Natural killer cell (primary cell): ENCODE data around the gene PRUNE2. TPM values are rescaled to one million over a fixed set of nuclear protein-coding genes. Genes with fewer than 3 reads are reported as not detected.

ENCODE experiments used
- ATAC-seq, 3 donors: fragments of 150-1000 bp in 2 of 3; fragments of 200-7000 bp in 1 of 3; cut with Tn5 transposase; 1 replicate in 1 of 3; 2 replicates in 2 of 3; pipeline ENCODE4 v1.10.0; 2021; ENCODE audit warnings: mild to moderate bottlenecking in 2 of 3, moderate library complexity in 2 of 3
- DNase-seq, 2 donors: peaks; one replicate each; pipeline versions ENCODE4 v3.0.0 to v3.0.0-alpha.2; 2013 to 2021; ENCODE audit warnings: mixed read lengths in 1 of 2
- H3K27ac ChIP-seq: one replicate; pipeline ENCODE4 v1.5.1; 2013; ENCODE audit warnings: mild to moderate bottlenecking, low read length
- H3K27me3 ChIP-seq: one replicate; pipeline ENCODE4 v1.6.1; 2013; ENCODE audit warnings: low read length; ENCODE audit not compliant: control insufficient read depth, insufficient read depth
- H3K36me3 ChIP-seq: one replicate; pipeline ENCODE4 v1.6.1; 2013; ENCODE audit warnings: low read length; ENCODE audit not compliant: control insufficient read depth, insufficient read depth
- H3K4me1 ChIP-seq: one replicate; pipeline ENCODE4 v1.6.1; 2013; ENCODE audit warnings: low read length; ENCODE audit not compliant: control insufficient read depth, insufficient read depth
- H3K4me3 ChIP-seq: one replicate; pipeline ENCODE4 v1.5.1; 2013; ENCODE audit warnings: low read length
- H3K9me3 ChIP-seq: one replicate; pipeline ENCODE4 v1.6.1; 2013; ENCODE audit warnings: low read length; ENCODE audit not compliant: control insufficient read depth, insufficient read depth
- H3K27ac Mint-ChIP-seq, 2 donors: one replicate each; pipeline ENCODE4 v1.8.0; 2022; ENCODE audit warnings: mild to moderate bottlenecking in 2 of 2, mixed read lengths in 2 of 2, moderate library complexity in 1 of 2
- H3K27me3 Mint-ChIP-seq, 2 donors: one replicate each; pipeline ENCODE4 v1.8.0; 2022; ENCODE audit warnings: low read depth in 2 of 2, mixed read lengths in 2 of 2
- H3K36me3 Mint-ChIP-seq: one replicate; pipeline ENCODE4 v1.8.0; 2022; ENCODE audit warnings: mixed read lengths
- H3K4me1 Mint-ChIP-seq, 2 donors: one replicate each; pipeline ENCODE4 v1.8.0; 2022; ENCODE audit warnings: mixed read lengths in 2 of 2
- H3K4me3 Mint-ChIP-seq: one replicate; pipeline ENCODE4 v1.8.0; 2022; ENCODE audit warnings: mild to moderate bottlenecking, moderate library complexity, mixed read lengths
- H3K9me3 Mint-ChIP-seq, 2 donors: one replicate each; pipeline ENCODE4 v1.8.0; 2022; ENCODE audit warnings: mixed read lengths in 2 of 2
- CTCF ChIP-seq: fragments of 200-600 bp; IDR thresholded peaks from one replicate; pipeline ENCODE4 v1.8.0; 2022; ENCODE audit warnings: antibody characterized with exemption
- WGBS: methylation state at CpG from one replicate; pipeline ENCODE4 v1.1.7; 2013; ENCODE audit warnings: missing lambda C conversion rate; ENCODE audit not compliant: insufficient coverage; 5-methylcytosine and 5-hydroxymethylcytosine counted together
- intact Hi-C: fragments of 100-400 bp; cut with micrococcal nuclease; formaldehyde crosslinking; loops from one replicate; pipeline ENCODE4 v1.14.2; 2022
- total RNA-seq, 4 donors: library from RNA; stranded (reverse); fragments of 120-200 nt in 1 of 4; gene quantifications; one replicate each; pipeline versions ENCODE4 v1.2.3 to v1.2.4, GENCODE V29; 2013 to 2022

Gene PRUNE2
- total RNA-seq, 3 donors from 2014 or later (not counting 1 experiment from before 2014, with no cell fraction given), result 0.43 to 0.45 TPM; not detected in 1

GRCh38 chr9:76901801-76902200, 4.1 kb downstream of the PRUNE2 start:
- DNase-seq, result no peak
- WGBS, result 72% methylated on average over 2 of the region's 2 CpGs
- Histone ChIP-seq H3K27me3 (no peaks in the 10 kb centered on the region), H3K9me3 (no peaks in the 10 kb centered on the region), H3K27ac (no peak overlapping the region), H3K4me1 (no peaks in the 10 kb centered on the region), H3K4me3 (no peak overlapping the region), H3K36me3 (no peaks in the 10 kb centered on the region)
- no peak overlapping the region for H3K27ac Mint-ChIP-seq
- H3K27me3 Mint-ChIP-seq, result peaks cover 23 to 46% of the 10 kb centered on the region in 2 donors
- H3K9me3 Mint-ChIP-seq, result no peaks in the 10 kb centered on the region
- intact Hi-C loops, result no loop called here
- H3K4me3 Mint-ChIP-seq, result no peak overlapping the region
- TF ChIP-seq CTCF, result no peak
- H3K4me1 Mint-ChIP-seq, result no peaks in the 10 kb centered on the region
- no peak for ATAC-seq
- no peaks in the 10 kb centered on the region for H3K36me3 Mint-ChIP-seq

- intact Hi-C loops, result no loop called here
- Histone ChIP-seq H3K27me3 (no peaks in the 10 kb centered on the region), H3K27ac (no peak overlapping the region), H3K4me1 (no peaks in the 10 kb centered on the region), H3K36me3 (no peaks in the 10 kb centered on the region), H3K4me3 (no peak overlapping the region), H3K9me3 (no peaks in the 10 kb centered on the region)
- 82% methylated on average over 3 of the region's 3 CpGs for WGBS
- H3K36me3 Mint-ChIP-seq, result no peaks in the 10 kb centered on the region
- H3K4me3 Mint-ChIP-seq, result no peak overlapping the region
- no peak overlapping the region for H3K27ac Mint-ChIP-seq
- H3K9me3 Mint-ChIP-seq, result no peaks in the 10 kb centered on the region
- no peaks in the 10 kb centered on the region for H3K4me1 Mint-ChIP-seq
- no peak for ATAC-seq
- no peak for TF ChIP-seq CTCF
- H3K27me3 Mint-ChIP-seq, result peaks cover 22 to 47% of the 10 kb centered on the region in 2 donors
- DNase-seq, result no peak
These were observed 5.0 kb downstream of the PRUNE2 start for GRCh38 chr9:76900884-76901440.

- 78% methylated on average over 2 of the region's 2 CpGs for WGBS
These were observed 7.1 kb downstream of the PRUNE2 start for GRCh38 chr9:76898786-76899185.

More at GRCh38 chr9:76898786-76899185, 7.1 kb downstream of the PRUNE2 start:
- Mint-ChIP-seq H3K4me1 (no peaks in the 10 kb centered on the region), H3K27ac (no peak overlapping the region), H3K27me3 (peaks cover 14 to 27% of the 10 kb centered on the region in 2 donors), H3K9me3 (no peaks in the 10 kb centered on the region), H3K4me3 (no peak overlapping the region), H3K36me3 (no peaks in the 10 kb centered on the region)
- ATAC-seq, result no peak
- no peak for DNase-seq
- intact Hi-C loops, result no loop called here
- no peak overlapping the region for H3K27ac ChIP-seq
- no peak overlapping the region for H3K4me3 ChIP-seq
- no peak for TF ChIP-seq CTCF
- H3K9me3 ChIP-seq, result no peaks in the 10 kb centered on the region
- no peaks in the 10 kb centered on the region for H3K36me3 ChIP-seq
- H3K27me3 ChIP-seq, result no peaks in the 10 kb centered on the region
- no peaks in the 10 kb centered on the region for H3K4me1 ChIP-seq
